Loucy (cell line): ENCODE measurements around the gene OR5M8.

Experiments
- EZH2phosphoT487 ChIP-seq: fragments of 200-600 bp; IDR thresholded peaks from 2 replicates; pipeline ENCODE4 v1.6.1; 2018; ENCODE audit warnings: antibody characterized with exemption, mild to moderate bottlenecking, moderate library complexity, borderline replicate concordance
- TF ChIP-seq, protein P1 (sequence below): fragments of 200-600 bp; sonication (generic); conservative IDR thresholded peaks from 2 replicates; pipeline ENCODE4 v1.5.1; 2014; ENCODE audit warnings: mild to moderate bottlenecking, antibody characterized with exemption, low read length

- TF ChIP-seq, protein P1, sequence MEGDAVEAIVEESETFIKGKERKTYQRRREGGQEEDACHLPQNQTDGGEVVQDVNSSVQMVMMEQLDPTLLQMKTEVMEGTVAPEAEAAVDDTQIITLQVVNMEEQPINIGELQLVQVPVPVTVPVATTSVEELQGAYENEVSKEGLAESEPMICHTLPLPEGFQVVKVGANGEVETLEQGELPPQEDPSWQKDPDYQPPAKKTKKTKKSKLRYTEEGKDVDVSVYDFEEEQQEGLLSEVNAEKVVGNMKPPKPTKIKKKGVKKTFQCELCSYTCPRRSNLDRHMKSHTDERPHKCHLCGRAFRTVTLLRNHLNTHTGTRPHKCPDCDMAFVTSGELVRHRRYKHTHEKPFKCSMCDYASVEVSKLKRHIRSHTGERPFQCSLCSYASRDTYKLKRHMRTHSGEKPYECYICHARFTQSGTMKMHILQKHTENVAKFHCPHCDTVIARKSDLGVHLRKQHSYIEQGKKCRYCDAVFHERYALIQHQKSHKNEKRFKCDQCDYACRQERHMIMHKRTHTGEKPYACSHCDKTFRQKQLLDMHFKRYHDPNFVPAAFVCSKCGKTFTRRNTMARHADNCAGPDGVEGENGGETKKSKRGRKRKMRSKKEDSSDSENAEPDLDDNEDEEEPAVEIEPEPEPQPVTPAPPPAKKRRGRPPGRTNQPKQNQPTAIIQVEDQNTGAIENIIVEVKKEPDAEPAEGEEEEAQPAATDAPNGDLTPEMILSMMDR: no peak
- no peak for TF ChIP-seq EZH2phosphoT487
Observed at GRCh38 chr11:56531856-56532255, 40.7 kb upstream of the OR5M8 start.
